HepG2 (cell line): ENCODE results near the gene GUCY2C.

Source experiments
- ATF1 ChIP-seq: IDR thresholded peaks from 2 replicates; pipeline ENCODE4 v1.6.1; 2016; ENCODE audit warnings: mild to moderate bottlenecking, control low read depth
- CEBPB ChIP-seq: IDR thresholded peaks from 2 replicates; pipeline ENCODE4 v1.6.1; 2011; ENCODE audit warnings: low read depth, low read length, improper control_type of control experiment, borderline replicate concordance
- MAX ChIP-seq: IDR thresholded peaks from 2 replicates; pipeline ENCODE4 v1.6.1; 2012; ENCODE audit warnings: inconsistent platforms
- RELA ChIP-seq: sonication (generic); formaldehyde crosslinking; IDR thresholded peaks from 2 replicates; pipeline ENCODE4 v1.4.0; 2020; ENCODE audit warnings: missing genetic modification reagents
- ZNF768 ChIP-seq: sonication (generic); formaldehyde crosslinking; IDR thresholded peaks from 2 replicates; pipeline ENCODE4 v1.4.0; 2020; ENCODE audit warnings: missing genetic modification reagents
- TF ChIP-seq, protein P1 (sequence below): sonication (generic); formaldehyde crosslinking; IDR thresholded peaks from 2 replicates; pipeline ENCODE4 v1.4.0; 2020; ENCODE audit warnings: missing genetic modification reagents
- TF ChIP-seq, protein P2 (sequence below): sonication (generic); formaldehyde crosslinking; IDR thresholded peaks from 2 replicates; pipeline ENCODE4 v1.4.0; 2020; ENCODE audit warnings: missing genetic modification reagents

DNA sequence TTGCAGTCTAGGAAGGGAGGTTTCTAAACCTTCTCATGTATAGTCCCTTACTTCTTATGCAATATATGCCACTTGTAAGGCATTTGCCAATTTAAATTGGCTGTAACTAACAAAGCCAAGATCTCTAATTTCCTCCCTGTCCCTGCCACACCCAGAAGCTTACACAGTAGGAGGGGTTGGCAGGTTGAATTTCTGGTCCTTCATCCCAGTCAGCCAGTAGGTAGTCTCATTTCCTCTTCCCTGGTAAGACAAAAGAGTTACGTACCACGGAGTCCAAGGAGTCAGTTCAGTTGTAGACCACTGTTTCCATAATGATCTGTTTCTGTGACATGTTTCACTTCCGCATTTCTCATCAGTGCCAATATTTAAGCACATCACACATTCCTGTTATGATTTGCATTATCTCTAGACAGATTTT is 81.7 kb downstream of the GUCY2C start:
- TF ChIP-seq, protein P1, sequence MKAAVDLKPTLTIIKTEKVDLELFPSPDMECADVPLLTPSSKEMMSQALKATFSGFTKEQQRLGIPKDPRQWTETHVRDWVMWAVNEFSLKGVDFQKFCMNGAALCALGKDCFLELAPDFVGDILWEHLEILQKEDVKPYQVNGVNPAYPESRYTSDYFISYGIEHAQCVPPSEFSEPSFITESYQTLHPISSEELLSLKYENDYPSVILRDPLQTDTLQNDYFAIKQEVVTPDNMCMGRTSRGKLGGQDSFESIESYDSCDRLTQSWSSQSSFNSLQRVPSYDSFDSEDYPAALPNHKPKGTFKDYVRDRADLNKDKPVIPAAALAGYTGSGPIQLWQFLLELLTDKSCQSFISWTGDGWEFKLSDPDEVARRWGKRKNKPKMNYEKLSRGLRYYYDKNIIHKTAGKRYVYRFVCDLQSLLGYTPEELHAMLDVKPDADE (CRISPR knock-in tag), result no peak
- TF ChIP-seq MAX (no peak), ZNF768 (no peak), ATF1 (CRISPR knock-in tag) (no peak), RELA (no peak), CEBPB (no peak)
- TF ChIP-seq, protein P2, sequence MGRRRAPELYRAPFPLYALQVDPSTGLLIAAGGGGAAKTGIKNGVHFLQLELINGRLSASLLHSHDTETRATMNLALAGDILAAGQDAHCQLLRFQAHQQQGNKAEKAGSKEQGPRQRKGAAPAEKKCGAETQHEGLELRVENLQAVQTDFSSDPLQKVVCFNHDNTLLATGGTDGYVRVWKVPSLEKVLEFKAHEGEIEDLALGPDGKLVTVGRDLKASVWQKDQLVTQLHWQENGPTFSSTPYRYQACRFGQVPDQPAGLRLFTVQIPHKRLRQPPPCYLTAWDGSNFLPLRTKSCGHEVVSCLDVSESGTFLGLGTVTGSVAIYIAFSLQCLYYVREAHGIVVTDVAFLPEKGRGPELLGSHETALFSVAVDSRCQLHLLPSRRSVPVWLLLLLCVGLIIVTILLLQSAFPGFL (CRISPR knock-in tag), result no peak
